Measurements from ENCODE around the gene AXDND1.
"Not testable (repeated sequence)": the region's sequence is repeated elsewhere in the genome, so short reads cannot be mapped to it uniquely, and the experiment has no call there.

Gene AXDND1

GRCh38 chr1:179474713-179475112 lies 108.9 kb downstream of the AXDND1 start:
- no peak for DNase-seq

GRCh38 chr1:179476484-179476883 lies 110.7 kb downstream of the AXDND1 start:
- DNase-seq: no peak

GRCh38 chr1:179478370-179478769 lies 112.6 kb downstream of the AXDND1 start:
- DNase-seq: no peak

- no peak for DNase-seq
These were observed 124.8 kb downstream of the AXDND1 start for GRCh38 chr1:179490611-179491010.

GRCh38 chr1:179493323-179493722 lies 127.6 kb downstream of the AXDND1 start:
- no peak for DNase-seq

GRCh38 chr1:179506199-179506598 lies 140.4 kb downstream of the AXDND1 start:
- no peak for DNase-seq

- no peak for DNase-seq
These were observed 143.6 kb downstream of the AXDND1 start for GRCh38 chr1:179509384-179509783.

- DNase-seq: no peak
These were observed 144.3 kb downstream of the AXDND1 start for GRCh38 chr1:179510038-179510437.

GRCh38 chr1:179516976-179517705 lies 151.4 kb downstream of the AXDND1 start:
- DNase-seq: no peak

- not testable (repeated sequence) for DNase-seq
These were observed 152.8 kb downstream of the AXDND1 start for GRCh38 chr1:179518544-179518943.

GRCh38 chr1:179529482-179530195 lies 163.9 kb downstream of the AXDND1 start:
- DNase-seq: no peak

GRCh38 chr1:179530352-179530751 lies 164.6 kb downstream of the AXDND1 start:
- DNase-seq: no peak

- no peak for DNase-seq
These were observed 176.0 kb downstream of the AXDND1 start for GRCh38 chr1:179541774-179542173.

GRCh38 chr1:179545321-179545720 lies 179.6 kb downstream of the AXDND1 start:
- no peak for DNase-seq

- DNase-seq: no peak
These were observed 181.3 kb downstream of the AXDND1 start for GRCh38 chr1:179547021-179547535.

GRCh38 chr1:179548666-179549367 lies 183.0 kb downstream of the AXDND1 start:
- DNase-seq: no peak

- DNase-seq: no peak
These were observed 183.6 kb downstream of the AXDND1 start for GRCh38 chr1:179549368-179549700.

GRCh38 chr1:179550746-179551682 lies 185.2 kb downstream of the AXDND1 start:
- no peak for DNase-seq

- no peak for DNase-seq
These were observed 188.7 kb downstream of the AXDND1 start for GRCh38 chr1:179554427-179554826.

- DNase-seq: no peak
These were observed 192.3 kb downstream of the AXDND1 start for GRCh38 chr1:179558078-179558477.

- DNase-seq: peak; percentile 46
These were observed 209.9 kb downstream of the AXDND1 start, which contains the start of gene NPHS2 for GRCh38 chr1:179575497-179576314. Gene NPHS2, minus strand, starts transcription at chr1:179575948. Its CDS starts 84 bp downstream, at chr1:179575864.

Measured in retina (tissue), 1 donor.